Nephron (organoid): ENCODE data around the gene SYT1.

Experiments
- H3K27ac Mint-ChIP-seq, 3 experiments: 2 replicates each; pipeline ENCODE4 v1.8.0; 2020; ENCODE audit warnings: mixed read lengths in 3 of 3, mild to moderate bottlenecking in 2 of 3, moderate library complexity in 1 of 3
- H3K27me3 Mint-ChIP-seq: 2 replicates; pipeline ENCODE4 v1.8.0; 2021; ENCODE audit warnings: low read depth, mild to moderate bottlenecking, moderate library complexity, mixed read lengths
- H3K36me3 Mint-ChIP-seq: 2 replicates; pipeline ENCODE4 v1.8.0; 2020; ENCODE audit warnings: low read depth, mixed read lengths
- H3K4me1 Mint-ChIP-seq: 2 replicates; pipeline ENCODE4 v1.8.0; 2020; ENCODE audit warnings: mixed read lengths
- H3K4me3 Mint-ChIP-seq, 3 experiments: 2 replicates each; pipeline ENCODE4 v1.8.0; 2020; ENCODE audit warnings: mild to moderate bottlenecking in 3 of 3, mixed read lengths in 3 of 3, moderate library complexity in 2 of 3
- H3K9me3 Mint-ChIP-seq: 2 replicates; pipeline ENCODE4 v1.8.0; 2020; ENCODE audit warnings: mixed read lengths
- CTCF ChIP-seq, 3 experiments: fragments of 200-600 bp; sonication (generic); IDR thresholded peaks; one replicate each; pipeline ENCODE4 v1.5.0; 2021; ENCODE audit warnings: antibody characterized with exemption in 3 of 3; ENCODE audit not compliant: unreplicated experiment in 3 of 3

SYT1 gene

GRCh38 chr12:79250960-79251755 is 386.6 kb downstream of the SYT1 start:
- no peak overlapping the region for H3K27ac Mint-ChIP-seq
- H3K9me3 Mint-ChIP-seq = peaks cover 11% of the 10 kb centered on the region
- no peak for TF ChIP-seq CTCF (IDR thresholded peaks at IDR 0.05; ENCODE audit: unreplicated experiment in 3 of 3)
- no peaks in the 10 kb centered on the region for H3K4me1 Mint-ChIP-seq
- peaks cover 30% of the 10 kb centered on the region for H3K36me3 Mint-ChIP-seq
- no peak overlapping the region for H3K4me3 Mint-ChIP-seq
- no peaks in the 10 kb centered on the region for H3K27me3 Mint-ChIP-seq

- TF ChIP-seq CTCF (IDR thresholded peaks at IDR 0.05; ENCODE audit: unreplicated experiment in 3 of 3) = no peak
- Mint-ChIP-seq H3K4me3 (no peak overlapping the region), H3K9me3 (peaks cover 11% of the 10 kb centered on the region), H3K4me1 (no peaks in the 10 kb centered on the region), H3K36me3 (peaks cover 28% of the 10 kb centered on the region), H3K27me3 (no peaks in the 10 kb centered on the region), H3K27ac (no peak overlapping the region)
These were observed 387.9 kb downstream of the SYT1 start for GRCh38 chr12:79252358-79253075.

GRCh38 chr12:79255288-79255687 is 390.7 kb downstream of the SYT1 start:
- no peaks in the 10 kb centered on the region for H3K4me1 Mint-ChIP-seq
- H3K4me3 Mint-ChIP-seq = no peak overlapping the region
- no peak for TF ChIP-seq CTCF (IDR thresholded peaks at IDR 0.05; ENCODE audit: unreplicated experiment in 3 of 3)
- peaks cover 11% of the 10 kb centered on the region for H3K9me3 Mint-ChIP-seq
- no peak overlapping the region for H3K27ac Mint-ChIP-seq
- H3K36me3 Mint-ChIP-seq = peaks cover 22% of the 10 kb centered on the region
- H3K27me3 Mint-ChIP-seq = no peaks in the 10 kb centered on the region

GRCh38 chr12:79260923-79261322 is 396.3 kb downstream of the SYT1 start:
- Mint-ChIP-seq H3K27me3 (no peaks in the 10 kb centered on the region), H3K4me3 (no peak overlapping the region), H3K36me3 (no peaks in the 10 kb centered on the region), H3K27ac (no peak overlapping the region), H3K4me1 (peaks cover 6% of the 10 kb centered on the region), H3K9me3 (no peaks in the 10 kb centered on the region)
- TF ChIP-seq CTCF (IDR thresholded peaks at IDR 0.05; ENCODE audit: unreplicated experiment in 3 of 3) = no peak

GRCh38 chr12:79262938-79263337 is 398.4 kb downstream of the SYT1 start:
- no peak overlapping the region for H3K4me3 Mint-ChIP-seq

More at GRCh38 chr12:79262938-79263337, 398.4 kb downstream of the SYT1 start:
- no peak for TF ChIP-seq CTCF (IDR thresholded peaks at IDR 0.05; ENCODE audit: unreplicated experiment in 3 of 3)
- H3K9me3 Mint-ChIP-seq = no peaks in the 10 kb centered on the region
- no peaks in the 10 kb centered on the region for H3K27me3 Mint-ChIP-seq
- H3K4me1 Mint-ChIP-seq = peaks cover 17% of the 10 kb centered on the region
- no peak overlapping the region for H3K27ac Mint-ChIP-seq
- no peaks in the 10 kb centered on the region for H3K36me3 Mint-ChIP-seq
